Activated CD8-positive, alpha-beta T cell treated with anti-CD3 and anti-CD28 coated beads for 36 hours (primary cell): ENCODE measurements around the gene KXD1. TPM values are rescaled to one million over a fixed set of nuclear protein-coding genes. Genes with fewer than 3 reads are reported as not detected.

ENCODE experiments used
- ATAC-seq: fragments of 200-7000 bp; cut with Tn5 transposase; one replicate; pipeline ENCODE4 v1.10.0; 2021; ENCODE audit warnings: mild to moderate bottlenecking, moderate library complexity
- CTCF ChIA-PET: fragments of 350-600 bp; sonication (Branson Sonifier 250); formaldehyde crosslinking; loops from one replicate; lab custom pipeline; 2021; ENCODE audit warnings: antibody characterized with exemption; lab: Charles Lee
- POLR2A ChIA-PET: fragments of 350-600 bp; sonication (Branson Sonifier 250); formaldehyde crosslinking; loops from one replicate; lab custom pipeline; 2021; ENCODE audit warnings: antibody characterized with exemption; lab: Charles Lee
- DNase-seq: peaks from one replicate; pipeline ENCODE4 v3.0.0-alpha.2; 2020
- H3K27ac Mint-ChIP-seq: one replicate; pipeline ENCODE4 v1.8.0; 2021; ENCODE audit warnings: mild to moderate bottlenecking, mixed read lengths
- H3K27me3 Mint-ChIP-seq: one replicate; pipeline ENCODE4 v1.8.0; 2021; ENCODE audit warnings: mixed read lengths
- H3K36me3 Mint-ChIP-seq: one replicate; pipeline ENCODE4 v1.8.0; 2021; ENCODE audit warnings: low read depth, mixed read lengths
- H3K4me1 Mint-ChIP-seq: one replicate; pipeline ENCODE4 v1.8.0; 2021; ENCODE audit warnings: low read depth, mixed read lengths
- H3K4me3 Mint-ChIP-seq: one replicate; pipeline ENCODE4 v1.8.0; 2021; ENCODE audit warnings: mild to moderate bottlenecking, moderate library complexity, mixed read lengths
- H3K9me3 Mint-ChIP-seq: one replicate; pipeline ENCODE4 v1.8.0; 2021; ENCODE audit warnings: mixed read lengths
- CTCF ChIP-seq: fragments of 200-600 bp; IDR thresholded peaks from one replicate; pipeline ENCODE4 v1.8.0; 2022; ENCODE audit warnings: antibody characterized with exemption, mild to moderate bottlenecking
- intact Hi-C: fragments of 100-400 bp; cut with micrococcal nuclease; formaldehyde crosslinking; loops from one replicate; pipeline ENCODE4 v1.10.0; 2022
- total RNA-seq, 2 experiments: library from RNA; stranded (reverse); gene quantifications; one replicate each; pipeline ENCODE4 v1.2.3, GENCODE V29; 2021

KXD1 gene
- total RNA-seq, 2 experiments from 2014 or later, result 137 to 142 TPM

GRCh38 chr19:18617562-18617961, 59.9 kb downstream of the KXD1 start:
- ATAC-seq (no peak), DNase-seq (no peak)
- H3K4me3 Mint-ChIP-seq, result no peak overlapping the region
- no peak for TF ChIP-seq CTCF
- ChIA-PET POLR2A (no interaction called here), CTCF (no interaction called here)
- H3K27ac Mint-ChIP-seq, result no peak overlapping the region
- H3K4me1 Mint-ChIP-seq, result peaks cover 6% of the 10 kb centered on the region
- no peaks in the 10 kb centered on the region for H3K9me3 Mint-ChIP-seq
- H3K27me3 Mint-ChIP-seq, result peaks cover 31% of the 10 kb centered on the region
- H3K36me3 Mint-ChIP-seq, result no peaks in the 10 kb centered on the region
- intact Hi-C loops, result no loop called here

GRCh38 chr19:18618236-18618635, 60.6 kb downstream of the KXD1 start:
- intact Hi-C loops, result no loop called here
- ATAC-seq (no peak), DNase-seq (no peak)
- H3K27ac Mint-ChIP-seq, result no peak overlapping the region
- peaks cover 4% of the 10 kb centered on the region for H3K4me1 Mint-ChIP-seq
- peaks cover 29% of the 10 kb centered on the region for H3K27me3 Mint-ChIP-seq
- ChIA-PET POLR2A (no interaction called here), CTCF (no interaction called here)
- no peak overlapping the region for H3K4me3 Mint-ChIP-seq
- no peaks in the 10 kb centered on the region for H3K9me3 Mint-ChIP-seq
- H3K36me3 Mint-ChIP-seq, result no peaks in the 10 kb centered on the region
- TF ChIP-seq CTCF, result no peak

Other genes starting within 250 kb of the KXD1 start
- 100 to 1,000 TPM; 426 to 433 TPM for gene LSM4, start 234.8 kb upstream of the KXD1 start, total RNA-seq
- gene PGPEP1, start 217.3 kb upstream of the KXD1 start, total RNA-seq, result 10 to 100 TPM; 21.7 to 23.9 TPM
- not detected for gene GDF15, start 171.7 kb upstream of the KXD1 start, total RNA-seq
- gene LRRC25, start 160.2 kb upstream of the KXD1 start, total RNA-seq, result not detected
- gene SSBP4, start 138.5 kb upstream of the KXD1 start, total RNA-seq, result 100 to 1,000 TPM in 1 of 2 experiments, 10 to 100 TPM in 1; 98.2 to 102 TPM
- gene ISYNA1, start 119.7 kb upstream of the KXD1 start, total RNA-seq, result 10 to 100 TPM; 48.6 to 54.9 TPM
- 10 to 100 TPM; 20.1 to 21.9 TPM for gene ELL, start 35.8 kb upstream of the KXD1 start, total RNA-seq
- 100 to 1,000 TPM; 216 to 220 TPM for gene FKBP8, start 14.3 kb upstream of the KXD1 start, total RNA-seq
- gene UBA52, start 14.0 kb downstream of the KXD1 start, total RNA-seq, result 1,000 to 10,000 TPM; 1,795 to 1,837 TPM
- 10 to 100 TPM; 61.2 to 65.1 TPM for gene REX1BD, start 30.9 kb downstream of the KXD1 start, total RNA-seq
- not detected for gene CRLF1, start 48.9 kb downstream of the KXD1 start, total RNA-seq
- not detected for gene TMEM59L, start 55.0 kb downstream of the KXD1 start, total RNA-seq
- gene KLHL26, start 79.2 kb downstream of the KXD1 start, total RNA-seq, result 10 to 100 TPM; 10.3 to 10.8 TPM
- gene CRTC1, start 125.8 kb downstream of the KXD1 start, total RNA-seq, result 1 to 10 TPM; 4.4 to 4.5 TPM
- gene COMP, start 233.4 kb downstream of the KXD1 start, total RNA-seq, result not detected